ENCODE results near the gene CUX1.

CUX1 gene

DNA sequence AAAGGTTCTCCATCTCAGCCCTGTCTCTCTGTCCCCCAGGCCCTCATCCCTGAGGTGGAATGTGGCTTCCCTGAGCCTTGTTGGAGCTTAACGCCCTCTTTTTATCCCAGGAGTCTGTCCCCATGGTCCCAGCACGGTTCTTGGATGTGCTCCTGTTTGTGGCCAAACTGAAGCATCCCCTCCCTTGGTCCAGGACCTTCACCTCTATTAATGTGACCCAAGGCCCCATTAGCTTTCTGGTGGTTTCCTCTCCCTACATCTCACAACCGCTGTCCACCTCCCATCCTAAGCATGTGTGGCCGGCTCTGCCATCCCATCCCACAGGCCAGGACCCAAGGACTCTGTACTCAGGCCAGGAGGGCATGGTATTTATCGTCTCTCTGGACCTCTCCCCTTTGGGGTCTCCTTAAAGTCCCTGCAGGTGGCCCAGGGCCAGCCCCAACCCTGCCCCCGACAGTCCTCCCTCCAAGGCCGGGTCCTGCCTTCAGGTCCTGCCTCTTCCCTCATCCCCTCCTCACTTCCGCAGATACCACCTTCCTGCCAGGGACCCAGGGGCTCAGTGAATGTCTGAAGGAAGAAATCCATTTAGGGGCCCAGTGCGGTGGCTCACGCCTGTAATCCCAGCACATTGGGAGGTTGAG is 453.9 kb downstream of the CUX1 start:
- Histone ChIP-seq H3K27me3 (ENCODE audit: insufficient read depth, poor library complexity, severe bottlenecking) (no peaks in the 10 kb centered on the region), H3K4me3 (replicated peaks; ENCODE audit: insufficient read depth, low read length) (no peak overlapping the region), H3K27ac (replicated peaks) (no peak overlapping the region)
- no peak for TF ChIP-seq GABPA (IDR thresholded peaks at IDR 0.05; ENCODE audit: low read depth)
- no peak for TF ChIP-seq POLR2AphosphoS5 (IDR thresholded peaks at IDR 0.05; ENCODE audit: low read depth)
- TF ChIP-seq SPI1 (IDR thresholded peaks at IDR 0.05; ENCODE audit: borderline replicate concordance, low read depth): no peak
- TF ChIP-seq, protein P1, sequence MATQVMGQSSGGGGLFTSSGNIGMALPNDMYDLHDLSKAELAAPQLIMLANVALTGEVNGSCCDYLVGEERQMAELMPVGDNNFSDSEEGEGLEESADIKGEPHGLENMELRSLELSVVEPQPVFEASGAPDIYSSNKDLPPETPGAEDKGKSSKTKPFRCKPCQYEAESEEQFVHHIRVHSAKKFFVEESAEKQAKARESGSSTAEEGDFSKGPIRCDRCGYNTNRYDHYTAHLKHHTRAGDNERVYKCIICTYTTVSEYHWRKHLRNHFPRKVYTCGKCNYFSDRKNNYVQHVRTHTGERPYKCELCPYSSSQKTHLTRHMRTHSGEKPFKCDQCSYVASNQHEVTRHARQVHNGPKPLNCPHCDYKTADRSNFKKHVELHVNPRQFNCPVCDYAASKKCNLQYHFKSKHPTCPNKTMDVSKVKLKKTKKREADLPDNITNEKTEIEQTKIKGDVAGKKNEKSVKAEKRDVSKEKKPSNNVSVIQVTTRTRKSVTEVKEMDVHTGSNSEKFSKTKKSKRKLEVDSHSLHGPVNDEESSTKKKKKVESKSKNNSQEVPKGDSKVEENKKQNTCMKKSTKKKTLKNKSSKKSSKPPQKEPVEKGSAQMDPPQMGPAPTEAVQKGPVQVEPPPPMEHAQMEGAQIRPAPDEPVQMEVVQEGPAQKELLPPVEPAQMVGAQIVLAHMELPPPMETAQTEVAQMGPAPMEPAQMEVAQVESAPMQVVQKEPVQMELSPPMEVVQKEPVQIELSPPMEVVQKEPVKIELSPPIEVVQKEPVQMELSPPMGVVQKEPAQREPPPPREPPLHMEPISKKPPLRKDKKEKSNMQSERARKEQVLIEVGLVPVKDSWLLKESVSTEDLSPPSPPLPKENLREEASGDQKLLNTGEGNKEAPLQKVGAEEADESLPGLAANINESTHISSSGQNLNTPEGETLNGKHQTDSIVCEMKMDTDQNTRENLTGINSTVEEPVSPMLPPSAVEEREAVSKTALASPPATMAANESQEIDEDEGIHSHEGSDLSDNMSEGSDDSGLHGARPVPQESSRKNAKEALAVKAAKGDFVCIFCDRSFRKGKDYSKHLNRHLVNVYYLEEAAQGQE (IDR thresholded peaks at IDR 0.05; ENCODE audit: insufficient replicate concordance, low read depth): no peak
- TF ChIP-seq, protein P2, sequence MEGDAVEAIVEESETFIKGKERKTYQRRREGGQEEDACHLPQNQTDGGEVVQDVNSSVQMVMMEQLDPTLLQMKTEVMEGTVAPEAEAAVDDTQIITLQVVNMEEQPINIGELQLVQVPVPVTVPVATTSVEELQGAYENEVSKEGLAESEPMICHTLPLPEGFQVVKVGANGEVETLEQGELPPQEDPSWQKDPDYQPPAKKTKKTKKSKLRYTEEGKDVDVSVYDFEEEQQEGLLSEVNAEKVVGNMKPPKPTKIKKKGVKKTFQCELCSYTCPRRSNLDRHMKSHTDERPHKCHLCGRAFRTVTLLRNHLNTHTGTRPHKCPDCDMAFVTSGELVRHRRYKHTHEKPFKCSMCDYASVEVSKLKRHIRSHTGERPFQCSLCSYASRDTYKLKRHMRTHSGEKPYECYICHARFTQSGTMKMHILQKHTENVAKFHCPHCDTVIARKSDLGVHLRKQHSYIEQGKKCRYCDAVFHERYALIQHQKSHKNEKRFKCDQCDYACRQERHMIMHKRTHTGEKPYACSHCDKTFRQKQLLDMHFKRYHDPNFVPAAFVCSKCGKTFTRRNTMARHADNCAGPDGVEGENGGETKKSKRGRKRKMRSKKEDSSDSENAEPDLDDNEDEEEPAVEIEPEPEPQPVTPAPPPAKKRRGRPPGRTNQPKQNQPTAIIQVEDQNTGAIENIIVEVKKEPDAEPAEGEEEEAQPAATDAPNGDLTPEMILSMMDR (IDR thresholded peaks at IDR 0.05; ENCODE audit: insufficient read depth, low read length): no peak
- DNase-seq (ENCODE audit: low read depth in 1 of 2, low spot score in 1 of 2): no peak

DNA sequence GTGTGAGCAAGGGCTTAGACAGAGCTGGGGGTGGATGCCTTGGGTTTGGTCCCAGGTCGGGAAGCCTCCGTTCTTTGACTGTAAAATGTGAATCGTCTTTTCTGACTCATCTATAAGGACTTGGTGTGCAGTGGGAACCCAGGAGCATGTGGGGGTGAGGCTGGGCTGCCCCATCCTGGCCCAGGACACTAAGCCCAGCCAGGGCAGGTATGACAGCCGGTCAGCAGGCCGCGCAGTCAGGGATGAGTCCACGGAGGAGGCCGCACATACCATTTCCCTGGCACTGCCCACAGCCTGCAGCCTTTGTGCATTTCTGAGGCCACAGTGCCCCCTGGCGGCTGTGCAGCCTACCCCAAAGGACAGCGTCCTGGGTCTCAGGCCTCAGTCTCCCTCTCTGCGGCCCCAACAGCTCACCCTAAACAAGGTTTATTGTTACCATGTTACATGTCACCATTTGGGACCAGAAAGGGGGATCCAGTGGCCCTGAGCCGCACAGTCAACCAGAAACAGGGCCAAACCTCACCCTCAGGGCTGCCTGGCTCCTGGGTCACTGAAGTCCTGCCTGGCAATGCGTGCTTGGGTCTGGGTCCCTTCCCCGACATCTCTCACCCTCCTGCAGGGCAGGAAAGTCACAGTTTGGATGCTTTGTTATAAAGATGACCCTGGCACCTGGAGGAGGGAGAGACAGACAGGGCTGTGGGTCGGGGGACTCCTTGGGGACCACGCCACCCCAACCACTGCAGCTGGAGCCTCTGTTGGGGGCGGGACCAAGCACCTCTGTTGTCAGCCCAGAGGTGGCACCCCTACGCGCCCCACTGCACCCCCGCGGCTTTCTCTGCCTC is 454.9 kb downstream of the CUX1 start:
- H3K27me3 ChIP-seq (ENCODE audit: insufficient read depth, poor library complexity, severe bottlenecking): no peaks in the 10 kb centered on the region
- no peak overlapping the region for H3K27ac ChIP-seq (replicated peaks)
- DNase-seq (ENCODE audit: low read depth in 1 of 2, low spot score in 1 of 2): peak in 1 of 2 experiments; percentile 59
- TF ChIP-seq, protein P1 (IDR thresholded peaks at IDR 0.05; ENCODE audit: insufficient replicate concordance, low read depth): no peak
- TF ChIP-seq, protein P2 (IDR thresholded peaks at IDR 0.05; ENCODE audit: insufficient read depth, low read length): peak; percentile 84
- no peak overlapping the region for H3K4me3 ChIP-seq (replicated peaks; ENCODE audit: insufficient read depth, low read length)

DNA sequence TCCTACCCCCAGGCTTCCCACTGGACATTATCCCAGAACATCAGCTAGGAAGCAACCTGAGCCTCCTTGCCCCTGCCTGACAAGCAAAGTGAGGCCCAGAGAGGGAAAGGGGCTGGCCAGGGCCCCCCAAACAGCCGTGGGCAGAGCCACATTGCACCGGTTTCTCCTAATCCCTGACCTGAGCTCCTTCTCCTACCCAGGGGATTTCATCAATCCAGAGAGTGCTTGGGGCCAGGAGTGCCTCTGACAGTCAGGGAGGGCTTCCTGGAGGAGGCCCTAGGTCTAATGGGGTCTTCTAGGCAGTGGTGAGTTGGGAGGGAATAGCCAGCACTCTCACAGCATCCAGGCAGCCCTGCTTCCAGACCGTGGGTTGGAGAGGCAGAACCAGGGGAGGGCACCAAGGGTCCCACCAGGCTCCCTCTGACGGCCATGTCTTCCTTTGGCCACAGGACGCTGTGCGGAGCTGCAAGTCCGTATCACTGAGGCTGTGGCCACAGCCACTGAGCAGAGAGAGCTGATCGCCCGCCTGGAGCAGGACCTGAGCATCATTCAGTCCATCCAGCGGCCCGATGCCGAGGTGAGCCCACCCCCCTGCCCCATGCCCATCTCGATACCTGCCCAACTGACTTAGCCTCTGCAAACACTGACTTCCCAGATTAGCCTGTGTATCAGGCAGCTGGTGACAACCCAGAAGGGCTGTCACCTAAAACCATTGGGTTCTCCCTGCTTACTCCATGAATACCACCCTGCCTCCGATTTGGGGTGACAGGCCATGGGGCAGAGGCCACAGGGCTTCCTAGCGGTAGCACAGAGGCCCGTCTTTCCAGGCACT is 455.7 kb downstream of the CUX1 start:
- H3K27ac ChIP-seq (replicated peaks): no peak overlapping the region
- TF ChIP-seq POLR2AphosphoS5 (IDR thresholded peaks at IDR 0.05; ENCODE audit: low read depth) (no peak), GABPA (IDR thresholded peaks at IDR 0.05; ENCODE audit: low read depth) (no peak), SPI1 (IDR thresholded peaks at IDR 0.05; ENCODE audit: borderline replicate concordance, low read depth) (no peak)
- TF ChIP-seq, protein P2 (IDR thresholded peaks at IDR 0.05; ENCODE audit: insufficient read depth, low read length): no peak
- H3K4me3 ChIP-seq (replicated peaks; ENCODE audit: insufficient read depth, low read length): no peak overlapping the region
- no peaks in the 10 kb centered on the region for H3K27me3 ChIP-seq (ENCODE audit: insufficient read depth, poor library complexity, severe bottlenecking)
- no peak for DNase-seq (ENCODE audit: low read depth in 1 of 2, low spot score in 1 of 2)

Measured in HL-60 (cell line).